H1 (cell line): ENCODE data around the gene TMEM222. TPM values are rescaled to one million over a fixed set of nuclear protein-coding genes. Genes with fewer than 3 reads are reported as not detected.

Source experiments
- CTCF ChIA-PET: fragments of 300-600 bp; sonication (Branson Sonifier 250); formaldehyde crosslinking; loops from one replicate; lab custom pipeline; 2021; ENCODE audit not compliant: partially characterized antibody; lab: Charles Lee
- POLR2A ChIA-PET: fragments of 300-600 bp; sonication (Branson Sonifier 250); formaldehyde crosslinking; loops from one replicate; lab custom pipeline; 2021; ENCODE audit warnings: inconsistent platforms; ENCODE audit not compliant: partially characterized antibody; lab: Charles Lee
- DNase-seq, 2 experiments: peaks; one replicate each; pipeline versions ENCODE4 v3.0.0 to v3.0.0-alpha.2; 2010 to 2022; ENCODE audit warnings: low spot score in 2 of 2, low read depth in 1 of 2, mixed read lengths in 1 of 2
- FAIRE-seq: peaks from 2 replicates; lab custom pipeline; 2011; peaks lifted over from hg19 to GRCh38; lab: Jason Lieb, UNC
- H2AFZ ChIP-seq: 2 replicates; pipeline ENCODE4 v1.8.1; 2012; ENCODE audit warnings: low read length, inconsistent platforms
- H2AK5ac ChIP-seq: 2 replicates; pipeline ENCODE4 v1.6.1; 2013; ENCODE audit warnings: low read depth, low read length
- H2BK120ac ChIP-seq: replicated peaks from 2 replicates; pipeline ENCODE3; 2013; ENCODE audit warnings: low read depth, low read length, inconsistent platforms
- H2BK12ac ChIP-seq: 2 replicates; pipeline ENCODE4 v1.6.1; 2013; ENCODE audit warnings: low read depth, low read length
- H2BK15ac ChIP-seq: 2 replicates; pipeline ENCODE4 v1.6.1; 2013; ENCODE audit warnings: low read length
- H2BK20ac ChIP-seq: 2 replicates; pipeline ENCODE4 v1.6.1; 2013; ENCODE audit warnings: low read length
- H2BK5ac ChIP-seq: 2 replicates; pipeline ENCODE4 v1.6.1; 2013; ENCODE audit warnings: low read depth, low read length
- H3K14ac ChIP-seq: 2 replicates; pipeline ENCODE4 v1.6.1; 2013; ENCODE audit warnings: inconsistent platforms; ENCODE audit not compliant: insufficient read length
- H3K18ac ChIP-seq: 2 replicates; pipeline ENCODE4 v1.6.1; 2013; ENCODE audit warnings: low read length; ENCODE audit errors: extremely low read depth
- H3K23ac ChIP-seq: 2 replicates; pipeline ENCODE4 v1.6.1; 2013; ENCODE audit warnings: inconsistent platforms; ENCODE audit not compliant: insufficient read length
- H3K23me2 ChIP-seq: 2 replicates; pipeline ENCODE4 v1.6.1; 2013; ENCODE audit warnings: low read depth, low read length
- H3K27ac ChIP-seq: 2 replicates; pipeline ENCODE4 v1.6.1; 2011; ENCODE audit warnings: low read depth, low read length, inconsistent platforms
- H3K27me3 ChIP-seq, 4 experiments: replicated peaks in 1 of 4; 1 replicate in 1 of 4; 2 replicates in 3 of 4; pipeline versions ENCODE4 v1.6.1 to v1.8.1; 2011 to 2013; ENCODE audit warnings: low read length in 3 of 4, mild to moderate bottlenecking in 3 of 4, inconsistent platforms in 2 of 4, mixed read lengths in 2 of 4, moderate library complexity in 1 of 4; ENCODE audit not compliant: control insufficient read depth in 3 of 4, insufficient read depth in 3 of 4; ENCODE audit errors: extremely low read depth in 1 of 4
- H3K36me3 ChIP-seq, 4 experiments: 2 replicates each; pipeline versions ENCODE4 v1.6.1 to v1.8.1; 2011 to 2013; ENCODE audit warnings: mild to moderate bottlenecking in 4 of 4, low read length in 3 of 4, moderate library complexity in 2 of 4, control low read depth in 1 of 4, inconsistent platforms in 1 of 4; ENCODE audit not compliant: insufficient read depth in 4 of 4, control insufficient read depth in 2 of 4
- H3K4ac ChIP-seq: replicated peaks from 2 replicates; pipeline ENCODE3; 2013; ENCODE audit warnings: low read length, low read depth, mixed read lengths, inconsistent platforms; ENCODE audit not compliant: insufficient read length
- H3K4me1 ChIP-seq, 4 experiments: replicated peaks in 1 of 4; 1 replicate in 1 of 4; 2 replicates in 3 of 4; pipeline versions ENCODE4 v1.6.1 to v1.8.1; 2011 to 2013; ENCODE audit warnings: low read length in 3 of 4, inconsistent platforms in 2 of 4, mixed read lengths in 1 of 4; ENCODE audit not compliant: insufficient read depth in 4 of 4, control insufficient read depth in 3 of 4
- H3K4me2 ChIP-seq, 2 experiments: 2 replicates each; pipeline versions ENCODE4 v1.6.1 to v1.8.1; 2011 to 2013; ENCODE audit warnings: low read depth in 2 of 2, low read length in 2 of 2, control low read depth in 1 of 2, inconsistent platforms in 1 of 2, mild to moderate bottlenecking in 1 of 2; ENCODE audit not compliant: insufficient read depth in 1 of 2
- H3K4me3 ChIP-seq, 4 experiments: fragments of 200-600, 300-600 bp in 1 of 4; sonication (generic), shearing (Covaris generic), sonication (Bioruptor Twin) in 1 of 4; 2 replicates each; pipeline versions ENCODE4 v1.5.1 to v1.8.1; 2011 to 2016; ENCODE audit warnings: low read length in 4 of 4, low read depth in 3 of 4, control low read depth in 2 of 4, inconsistent platforms in 2 of 4, mild to moderate bottlenecking in 2 of 4, mixed read lengths in 1 of 4, moderate library complexity in 1 of 4; ENCODE audit not compliant: insufficient read depth in 2 of 4; ENCODE audit errors: extremely low read depth in 1 of 4
- H3K56ac ChIP-seq: replicated peaks from 2 replicates; pipeline ENCODE3; 2013; ENCODE audit warnings: low read depth, mild to moderate bottlenecking, mixed read lengths, low read length, inconsistent platforms; ENCODE audit not compliant: insufficient read length
- H3K79me1 ChIP-seq: 2 replicates; pipeline ENCODE4 v1.6.1; 2013; ENCODE audit warnings: low read depth, low read length, control low read depth
- H3K79me2 ChIP-seq, 2 experiments: 2 replicates each; pipeline versions ENCODE4 v1.6.1 to v1.8.1; 2012 to 2013; ENCODE audit warnings: low read length in 2 of 2, mild to moderate bottlenecking in 2 of 2, inconsistent platforms in 1 of 2; ENCODE audit not compliant: insufficient read depth in 2 of 2, control insufficient read depth in 1 of 2
- H3K9ac ChIP-seq, 4 experiments: replicated peaks in 1 of 4; 1 replicate in 1 of 4; 2 replicates in 3 of 4; pipeline versions ENCODE4 v1.6.1 to v1.8.1; 2011 to 2013; ENCODE audit warnings: low read depth in 3 of 4, low read length in 3 of 4, control low read depth in 2 of 4, mild to moderate bottlenecking in 2 of 4, moderate library complexity in 2 of 4, inconsistent platforms in 1 of 4; ENCODE audit errors: extremely low read depth in 1 of 4
- H3K9me3 ChIP-seq, 2 experiments: 2 replicates each; pipeline versions ENCODE4 v1.6.1 to v1.8.1; 2012 to 2013; ENCODE audit warnings: mild to moderate bottlenecking in 2 of 2, moderate library complexity in 2 of 2, control low read depth in 1 of 2, inconsistent platforms in 1 of 2, low read depth in 1 of 2, low read length in 1 of 2, mixed read lengths in 1 of 2; ENCODE audit not compliant: insufficient read depth in 2 of 2
- H4K20me1 ChIP-seq, 2 experiments: replicated peaks in 1 of 2; 2 replicates each; pipeline versions ENCODE3 to v1.8.1; 2011 to 2013; ENCODE audit warnings: inconsistent platforms in 2 of 2, low read length in 2 of 2, mild to moderate bottlenecking in 1 of 2; ENCODE audit not compliant: insufficient read depth in 2 of 2, control insufficient read depth in 1 of 2
- H4K5ac ChIP-seq: 2 replicates; pipeline ENCODE4 v1.6.1; 2013; ENCODE audit warnings: low read length, low read depth, mixed read lengths, inconsistent platforms; ENCODE audit not compliant: insufficient read length
- H4K8ac ChIP-seq: 2 replicates; pipeline ENCODE4 v1.8.0; 2013; ENCODE audit warnings: mild to moderate bottlenecking, moderate library complexity, low read length, inconsistent platforms; ENCODE audit not compliant: insufficient read depth; ENCODE audit errors: extremely low read depth
- H4K91ac ChIP-seq: replicated peaks from 2 replicates; pipeline ENCODE3; 2013; ENCODE audit warnings: low read length, mixed read lengths, inconsistent platforms; ENCODE audit not compliant: insufficient read length
- ATF2 ChIP-seq: IDR thresholded peaks from 2 replicates; pipeline ENCODE4 v1.6.1; 2012; ENCODE audit warnings: low read length, inconsistent platforms
- ATF3 ChIP-seq: IDR thresholded peaks from 2 replicates; pipeline ENCODE4 v1.6.1; 2011; ENCODE audit warnings: low read depth, mild to moderate bottlenecking, low read length; ENCODE audit not compliant: insufficient read depth
- CREB1 ChIP-seq: IDR thresholded peaks from 2 replicates; pipeline ENCODE4 v1.6.1; 2012; ENCODE audit warnings: inconsistent platforms
- EZH2 ChIP-seq: fragments of 200-600 bp; sonication (generic); IDR thresholded peaks from 2 replicates; pipeline ENCODE4 v1.7.1; 2012; ENCODE audit warnings: low read depth, mild to moderate bottlenecking, moderate library complexity, low read length, inconsistent platforms; ENCODE audit not compliant: severe bottlenecking
- HDAC2 ChIP-seq, 2 experiments: fragments of 300-600 bp in 1 of 2; sonication (generic) in 1 of 2; IDR thresholded peaks; 2 replicates each; pipeline ENCODE4 v1.6.1; 2011 to 2012; ENCODE audit warnings: low read depth in 2 of 2, low read length in 2 of 2, mild to moderate bottlenecking in 2 of 2, moderate library complexity in 2 of 2, borderline replicate concordance in 1 of 2, inconsistent platforms in 1 of 2
- HDAC6 ChIP-seq: IDR thresholded peaks from one replicate; pipeline ENCODE4 v1.7.1; 2012; ENCODE audit warnings: low read depth, mild to moderate bottlenecking, inconsistent platforms, low read length, moderate library complexity
- POU5F1 ChIP-seq: IDR thresholded peaks from 2 replicates; pipeline ENCODE4 v1.6.1; 2011; ENCODE audit warnings: low read depth, mild to moderate bottlenecking, low read length, moderate library complexity
- ZNF274 ChIP-seq: IDR thresholded peaks from 2 replicates; pipeline ENCODE4 v1.7.0; 2012; ENCODE audit warnings: low read length, borderline replicate concordance; ENCODE audit errors: extremely low read depth
- WGBS, 2 experiments: shearing (Covaris generic) in 1 of 2; methylation state at CpG; one replicate each; pipeline versions ENCODE4 v1.1.6 to v1.1.7; 2013 to 2015; ENCODE audit warnings: low lambda C conversion rate in 2 of 2, mixed read lengths in 2 of 2, inconsistent platforms in 1 of 2, low coverage in 1 of 2, missing lambda C conversion rate in 1 of 2; ENCODE audit not compliant: insufficient replicate concordance in 2 of 2, insufficient coverage in 1 of 2, insufficient read length in 1 of 2; ENCODE audit errors: extremely low coverage in 1 of 2, missing lambda C conversion rate in 1 of 2; 5-methylcytosine and 5-hydroxymethylcytosine counted together
- polyA plus RNA-seq, 7 experiments: library from polyadenylated mRNA; depleted of rRNA in 3 of 7; stranded (reverse) in 5 of 7; unstranded in 2 of 7; fragments of >200 nt in 5 of 7; fragments of 200-250 nt in 2 of 7; gene quantifications; 1 replicate in 5 of 7; 2 replicates in 1 of 7; 4 replicates in 1 of 7; pipeline versions ENCODE4 v1.2.1 to v1.2.3, GENCODE V29; 2011 to 2013; ENCODE audit warnings: missing spikeins in 2 of 7, mixed read lengths in 2 of 7
- total RNA-seq: library from RNA; stranded (reverse); fragmentation: NEBNext Ultra II Directional; extraction: Animal tissue kit (Norgen Biotek cat#: 25700); gene quantifications from 2 replicates; pipeline ENCODE4 v1.2.1, GENCODE V29; 2021

The TMEM222 gene
- total and polyA plus RNA-seq, 2 of the 8 experiments (the other 6 are each of a cell fraction or from before 2014, with no cell fraction given), result 27.0 to 51.8 TPM

GRCh38 chr1:27365372-27366112 is 43.6 kb downstream of the TMEM222 start:
- WGBS, 2 experiments, result 13% methylated on average over 25 of the region's 40 CpGs; no CpG with 5 or more reads in 1 of the 2 experiments
- no peak for TF ChIP-seq HDAC6
- no peak for TF ChIP-seq ATF2
- no peak for TF ChIP-seq POU5F1
- TF ChIP-seq HDAC2 (IDR thresholded peaks at IDR 0.05; ENCODE audit: borderline replicate concordance in 1 of 2, low read depth in 2 of 2, low read length in 2 of 2), result 0 out of 4 replicates have a peak, but pooled peaks of 1 of the 2 experiments have one; percentile 64
- peak; percentile 6 for TF ChIP-seq EZH2
- TF ChIP-seq CREB1, result peak; percentile 14; the same call in 1 of the 2 replicates
- no peak for TF ChIP-seq ATF3
- TF ChIP-seq ZNF274, result no peak

More at GRCh38 chr1:27365372-27366112, 43.6 kb downstream of the TMEM222 start:
- Histone ChIP-seq H4K20me1 (peaks cover 0 to 2% of the 10 kb centered on the region in 2 experiments), H2BK5ac (no peak overlapping the region), H2AFZ (no peak overlapping the region; the same call in 1 of the 2 replicates), H4K91ac (peak overlapping the region; percentile 22), H3K27ac (no peak overlapping the region), H3K79me2 (no peaks in the 10 kb centered on the region), H2BK20ac (no peak overlapping the region), H2BK15ac (peak overlapping the region; percentile 14; the same call in 1 of the 2 replicates), H3K23me2 (peaks cover 7% of the 10 kb centered on the region; the same call in 1 of the 2 replicates), H2AK5ac (no peak overlapping the region), H3K4ac (no peak overlapping the region), H3K79me1 (no peaks in the 10 kb centered on the region), H3K23ac (no peak overlapping the region), H3K14ac (no peak overlapping the region), H3K4me3 (peak overlapping the region; percentile 62 to 71 (median 64)), H3K9ac (peak overlapping the region in 1 of 4 experiments; percentile 24; a peak in 1 of 7 replicates), H2BK12ac (peak overlapping the region; percentile 33; the same call in 1 of the 2 replicates), H3K18ac (no peak overlapping the region), H3K36me3 (no peaks in the 10 kb centered on the region), H4K8ac (no peak overlapping the region; the same call in 1 of the 2 replicates), H3K27me3 (peaks cover 5 to 15% (median 11%) of the 10 kb centered on the region in 4 experiments; a peak in 6 of 7 replicates), H3K4me1 (peaks cover 6 to 20% (median 8%) of the 10 kb centered on the region in 4 experiments), H2BK120ac (no peak overlapping the region), H3K9me3 (no peaks in the 10 kb centered on the region), H4K5ac (peak overlapping the region; percentile 41), H3K4me2 (peak overlapping the region; percentile 85 to 97), H3K56ac (no peak overlapping the region)
- no peak for FAIRE-seq
- peak in 1 of 2 experiments; percentile 86 for DNase-seq
- ChIA-PET CTCF (interaction anchor here (0.7 to 28.8 kb wide), 18 partner anchors 9 to 241 kb away, joined by 3 to 625 read pairs (median 8); partner anchors contain the start of genes CD164L2, FCN3, GPR3 and SYTL1), POLR2A (interaction anchor here (0.6 to 10.3 kb wide), 16 partner anchors 12 to 334 kb away, joined by 3 to 101 read pairs (median 4); partner anchors contain the start of gene CD164L2)
